Umbilical cord (tissue), 2 donors: ENCODE results near the gene TAF11. TPM values are rescaled to one million over a fixed set of nuclear protein-coding genes. Genes with fewer than 3 reads are reported as not detected.
A peak's percentile ranks its signal among the peaks of the same experiment; 100 is the strongest.
"Not testable (repeated sequence)": the region's sequence is repeated elsewhere in the genome, so short reads cannot be mapped to it uniquely, and the experiment has no call there.

Experiments
- DNase-seq: peaks from one replicate; pipeline ENCODE4 v3.0.0-alpha.2; 2015; ENCODE audit warnings: low spot score
- total RNA-seq: library from RNA; depleted of rRNA; stranded (reverse); fragments of >200 nt; gene quantifications from one replicate; pipeline ENCODE4 v1.2.3, GENCODE V29; 2014; ENCODE audit warnings: low replicate concordance; ENCODE audit not compliant: insufficient read depth

The TAF11 gene, protein sequence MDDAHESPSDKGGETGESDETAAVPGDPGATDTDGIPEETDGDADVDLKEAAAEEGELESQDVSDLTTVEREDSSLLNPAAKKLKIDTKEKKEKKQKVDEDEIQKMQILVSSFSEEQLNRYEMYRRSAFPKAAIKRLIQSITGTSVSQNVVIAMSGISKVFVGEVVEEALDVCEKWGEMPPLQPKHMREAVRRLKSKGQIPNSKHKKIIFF
- 23.8 TPM for total RNA-seq

DNA sequence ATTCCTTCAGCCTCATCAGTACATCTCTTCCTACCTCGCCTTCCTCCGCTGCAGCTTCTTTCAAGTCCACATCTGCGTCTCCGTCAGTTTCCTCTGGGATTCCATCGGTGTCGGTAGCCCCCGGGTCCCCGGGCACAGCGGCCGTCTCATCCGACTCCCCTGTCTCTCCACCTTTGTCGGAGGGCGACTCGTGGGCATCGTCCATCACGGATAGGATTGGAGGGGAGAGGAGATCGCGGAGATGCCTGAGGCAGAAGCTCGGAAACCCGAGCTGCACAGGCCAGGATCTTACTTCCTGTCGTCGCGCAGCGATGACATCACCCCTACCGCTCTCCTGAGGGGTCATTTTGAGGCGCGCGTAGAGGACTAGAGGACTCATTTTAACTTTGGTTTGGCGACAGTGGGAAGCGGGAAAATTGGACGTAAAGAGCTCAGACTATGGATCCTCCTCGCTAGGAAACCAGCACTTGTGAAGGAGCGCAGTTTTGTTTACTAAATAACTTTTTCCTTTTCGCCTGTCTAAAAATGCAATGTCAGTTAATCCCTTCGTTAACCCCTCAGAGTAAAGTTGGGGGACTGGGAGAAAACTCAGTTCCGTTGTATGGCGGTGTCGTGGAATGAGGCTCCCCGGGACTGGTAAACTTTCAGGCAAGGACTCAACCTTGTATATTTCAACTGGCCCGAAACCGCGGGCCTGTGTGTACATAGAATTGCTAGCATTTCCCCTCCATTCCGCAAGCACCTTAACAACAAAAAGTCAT is at the start of gene TAF11:
TSS of gene TAF11 (minus strand) at position 290 of the 761 bp plus-strand sequence. CDS start at position 205, 85 bp downstream.
- peak; percentile 98 for DNase-seq

DNA sequence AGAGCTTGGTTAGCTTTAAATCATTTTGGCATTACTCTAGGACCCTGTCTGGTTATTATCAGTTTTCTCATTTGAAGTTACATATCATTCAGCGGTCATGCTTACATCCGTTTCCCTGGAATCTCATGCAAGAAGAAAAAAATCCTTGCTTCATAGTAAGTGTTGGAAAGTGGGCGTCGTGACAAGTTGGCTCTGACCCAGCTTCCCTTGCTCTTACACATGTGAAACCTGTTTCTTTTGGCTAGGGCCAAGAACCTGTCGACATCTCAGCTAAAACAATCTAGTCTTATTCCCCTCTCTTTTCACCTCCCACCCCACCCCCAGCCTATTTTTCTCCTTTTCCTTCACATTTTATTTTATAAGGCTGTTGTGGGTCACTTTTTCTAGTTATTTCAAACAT is 46.7 kb upstream of the TAF11 start:
- DNase-seq: peak; percentile 69

DNA sequence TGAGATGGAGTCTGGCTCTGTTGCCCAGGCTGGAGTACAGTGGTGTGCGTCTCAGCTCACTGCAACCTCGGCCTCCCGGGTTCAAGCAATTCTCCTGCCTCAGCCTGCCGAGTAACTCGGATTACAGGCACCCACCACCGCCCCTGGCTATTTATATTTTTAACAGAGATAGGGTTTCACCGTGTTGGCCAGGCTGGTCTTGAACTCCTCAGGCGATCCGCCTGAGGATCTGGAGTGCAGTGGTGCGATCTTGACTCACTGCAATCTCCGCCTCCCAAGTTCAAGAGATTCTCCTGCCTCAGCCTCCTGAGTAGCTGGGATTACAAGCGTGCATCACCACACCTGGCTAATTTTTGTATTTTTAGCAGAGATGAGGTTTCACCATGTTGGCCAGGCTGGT is 44.4 kb upstream of the TAF11 start:
- DNase-seq: not testable (repeated sequence)

DNA sequence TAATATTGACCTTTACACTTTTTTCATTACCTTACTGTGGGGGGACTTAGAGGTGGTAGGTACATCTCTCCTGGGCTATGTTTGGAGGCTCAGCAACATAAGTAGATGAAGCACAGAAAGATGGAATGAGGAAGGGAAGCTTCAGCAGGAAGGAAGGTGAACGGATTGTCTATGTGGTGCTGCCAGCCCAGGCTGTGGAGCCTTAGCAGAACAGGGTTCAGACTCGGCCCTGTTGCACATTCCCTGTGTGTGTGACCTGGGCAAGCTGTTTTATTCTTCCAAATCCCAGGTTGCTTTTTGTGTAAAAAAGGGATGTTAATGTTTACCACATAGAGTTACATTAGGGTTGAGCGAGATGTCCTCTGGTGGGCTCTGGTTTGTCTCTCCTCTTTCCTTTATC is 42.4 kb upstream of the TAF11 start:
- DNase-seq: no peak

DNA sequence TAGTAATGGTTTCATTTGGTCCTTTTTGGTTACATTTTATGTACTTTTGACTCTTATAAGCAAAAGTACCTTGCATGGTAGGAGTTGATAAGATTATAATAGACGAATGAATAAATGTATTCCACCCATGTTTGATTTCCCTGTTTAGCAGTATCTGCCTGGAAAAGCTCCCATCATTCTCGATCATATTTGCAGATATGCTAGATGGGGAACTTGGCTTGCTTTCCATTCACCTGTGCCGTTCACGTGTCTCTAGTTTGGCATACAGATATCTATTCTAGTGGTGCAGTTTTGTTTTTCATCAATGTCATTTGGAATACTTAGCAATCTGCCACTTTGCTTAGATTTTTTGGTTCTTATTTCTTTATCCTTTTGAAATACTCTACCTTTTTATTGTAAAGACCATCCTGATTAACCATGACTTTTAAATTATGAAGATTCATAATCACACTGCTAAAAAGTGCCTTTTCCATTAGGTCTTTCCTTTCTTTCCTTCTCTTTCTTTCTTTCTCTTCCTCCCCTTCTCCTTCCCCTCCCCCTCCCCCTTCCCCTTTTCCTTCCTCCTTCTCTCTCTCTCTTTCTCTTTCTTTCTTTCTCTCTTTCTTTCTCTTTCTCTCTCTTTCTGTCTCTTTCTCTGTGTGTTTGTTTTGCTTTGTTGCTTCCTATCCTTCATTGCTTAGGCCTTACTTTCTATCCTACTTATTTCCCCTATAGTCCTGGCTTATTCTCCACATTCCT is 41.6 kb upstream of the TAF11 start:
- no peak for DNase-seq

DNA sequence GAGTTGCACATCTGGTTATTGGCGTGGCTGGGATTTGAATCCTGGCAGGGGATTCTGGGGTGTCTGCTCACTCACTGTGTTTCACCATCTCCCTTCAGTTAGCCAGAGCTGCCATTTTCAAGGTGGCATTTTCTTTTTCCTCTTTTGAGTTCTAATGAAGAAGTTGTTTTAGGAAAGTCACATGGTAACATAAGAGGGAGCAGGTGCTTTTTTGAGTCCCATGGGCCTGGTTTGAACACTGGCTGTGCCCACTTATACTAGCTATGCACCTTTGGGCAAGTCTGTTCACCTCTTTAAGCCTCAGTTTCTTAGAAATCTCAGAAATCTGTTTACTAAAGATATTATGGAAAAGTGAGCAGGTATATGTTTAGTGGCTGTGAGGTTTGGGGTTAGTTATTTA is 40.9 kb upstream of the TAF11 start:
- DNase-seq: no peak

DNA sequence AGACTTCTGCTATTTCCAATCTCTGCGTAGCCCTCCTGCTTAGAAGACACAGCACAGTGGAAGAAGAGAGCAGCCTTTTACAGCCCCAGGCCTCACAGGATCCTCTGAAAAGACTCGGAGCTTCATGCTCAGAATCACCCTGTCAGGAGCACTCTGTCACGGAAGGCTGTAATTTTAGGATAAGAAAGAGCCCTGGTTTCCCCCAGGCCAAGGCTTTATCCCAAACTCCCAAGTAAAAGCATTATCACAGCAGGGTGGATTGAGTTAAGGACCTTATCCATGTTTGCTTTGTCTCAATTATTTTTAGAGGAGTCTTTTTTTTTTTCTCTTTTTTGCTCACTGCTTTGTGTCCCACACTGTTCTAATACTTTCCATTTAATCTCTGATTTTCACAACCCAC is 40.4 kb upstream of the TAF11 start:
- DNase-seq: peak; percentile 20

DNA sequence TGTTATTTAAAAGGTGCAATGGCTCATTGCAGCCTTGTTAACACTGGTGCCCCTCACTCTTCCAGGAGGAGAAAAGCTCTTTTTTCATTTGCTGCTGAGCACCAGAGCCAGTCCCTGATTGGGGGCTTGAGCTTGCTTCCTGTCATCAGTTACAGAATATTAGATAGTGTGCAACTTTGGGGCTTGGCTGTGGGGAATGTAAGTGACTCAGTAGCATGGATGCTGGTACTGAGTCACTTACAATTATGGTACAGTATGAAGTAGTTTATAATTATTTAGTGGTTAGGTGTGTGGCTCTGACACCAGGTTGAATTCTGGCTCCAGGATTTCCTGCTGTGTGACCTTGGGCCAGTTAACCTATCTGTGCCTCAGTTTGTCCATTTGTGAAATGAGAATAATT is 38.8 kb upstream of the TAF11 start:
- DNase-seq: no peak

DNA sequence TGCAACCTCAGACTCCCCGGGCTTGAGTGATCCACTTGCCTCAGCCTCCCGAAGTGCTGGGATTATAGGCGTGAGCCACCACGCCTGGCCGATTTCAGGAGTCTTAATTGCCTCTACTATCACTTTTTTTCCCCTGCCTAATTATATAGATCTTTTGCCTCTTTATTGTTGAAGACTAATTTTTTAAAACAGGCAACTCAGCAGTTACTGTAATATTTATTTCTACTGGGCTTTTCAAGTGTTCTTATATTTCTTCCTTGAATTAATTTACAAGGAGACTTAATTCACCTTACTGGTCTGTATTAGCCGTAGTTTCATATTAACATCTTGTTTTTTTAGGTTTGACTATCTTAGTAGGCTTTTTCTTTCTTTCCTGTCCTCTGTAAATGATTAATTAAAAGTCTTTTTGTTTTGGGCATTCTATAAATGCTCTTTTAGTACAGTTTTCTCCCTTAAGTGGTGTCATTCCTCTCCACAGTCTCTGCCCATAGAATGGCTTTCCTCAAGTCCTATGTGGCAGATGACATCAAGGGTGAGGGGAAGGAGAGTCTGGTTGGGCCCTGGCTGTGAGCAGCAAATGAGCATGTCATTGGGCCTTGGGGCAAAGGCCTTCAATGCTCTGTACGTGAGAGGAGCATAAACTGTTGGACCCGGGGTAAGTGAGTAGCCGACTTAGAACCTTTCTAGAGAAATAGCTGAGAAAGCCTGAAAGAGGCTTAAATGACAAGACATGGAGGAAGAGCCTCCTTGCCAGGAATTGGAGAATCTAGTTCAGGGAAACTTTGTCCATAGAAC is 37.2 kb upstream of the TAF11 start:
- no peak for DNase-seq

DNA sequence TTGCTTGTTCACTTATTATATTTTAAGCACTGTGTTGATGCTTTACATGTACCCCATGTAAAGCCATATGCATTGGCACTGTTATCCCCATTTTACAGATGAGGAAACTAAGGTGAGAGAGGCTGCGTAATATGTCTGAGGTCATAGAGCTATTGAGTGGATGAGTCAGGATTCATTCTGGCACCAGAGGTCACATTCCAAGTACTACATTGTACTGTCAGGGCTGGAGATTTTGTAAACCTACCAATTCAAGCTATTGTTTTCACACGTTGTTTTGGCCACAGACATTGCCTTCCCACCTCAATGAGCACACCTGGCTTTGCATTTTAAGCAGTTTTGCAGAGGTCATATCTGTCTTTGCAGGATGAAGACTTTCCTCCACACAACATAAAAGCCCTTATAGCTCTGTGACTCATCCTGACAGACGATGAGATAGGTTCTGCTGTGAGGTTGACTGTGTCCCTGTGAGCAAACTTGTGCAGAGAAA is 34.4 kb upstream of the TAF11 start:
- DNase-seq: no peak

DNA sequence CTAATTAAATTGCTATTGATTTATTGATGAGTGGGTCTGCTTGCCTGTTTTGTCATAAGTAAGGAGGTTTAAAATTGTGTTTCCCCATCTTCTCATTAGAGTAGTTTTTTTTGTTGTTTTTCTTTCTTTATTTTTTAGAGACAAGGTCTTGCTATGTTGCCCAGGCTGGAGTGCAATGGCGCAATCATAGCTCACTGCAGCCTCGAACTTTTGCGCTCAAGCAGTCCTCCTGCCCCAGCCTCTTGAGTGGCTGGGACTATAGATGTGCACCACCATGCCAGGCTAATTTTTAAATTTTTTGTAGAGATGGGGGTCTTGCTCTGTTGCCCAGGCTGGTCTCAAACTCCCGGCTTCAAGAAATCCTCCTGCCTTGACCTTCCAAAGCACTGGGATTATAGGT is 32.3 kb upstream of the TAF11 start:
- DNase-seq: no peak

DNA sequence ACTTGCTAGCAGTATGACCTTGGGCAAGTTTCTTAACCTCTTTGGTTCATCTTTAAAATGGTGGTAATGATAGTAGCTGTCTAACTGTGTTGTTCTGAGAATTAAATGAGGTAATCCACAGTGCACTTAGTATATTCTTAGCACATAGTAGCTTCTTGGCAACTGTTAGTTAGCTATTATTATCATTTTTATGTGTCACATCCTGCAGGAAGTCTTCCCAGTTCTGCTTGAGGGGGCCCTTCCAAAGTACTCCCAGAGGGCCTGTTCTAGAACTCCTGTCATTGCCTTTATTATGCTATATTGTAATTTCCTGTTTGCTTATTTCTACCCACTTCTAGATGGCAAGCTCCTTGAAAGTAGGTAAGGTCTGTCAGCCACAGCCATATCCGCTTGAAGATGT is 31.8 kb upstream of the TAF11 start:
- DNase-seq: no peak

DNA sequence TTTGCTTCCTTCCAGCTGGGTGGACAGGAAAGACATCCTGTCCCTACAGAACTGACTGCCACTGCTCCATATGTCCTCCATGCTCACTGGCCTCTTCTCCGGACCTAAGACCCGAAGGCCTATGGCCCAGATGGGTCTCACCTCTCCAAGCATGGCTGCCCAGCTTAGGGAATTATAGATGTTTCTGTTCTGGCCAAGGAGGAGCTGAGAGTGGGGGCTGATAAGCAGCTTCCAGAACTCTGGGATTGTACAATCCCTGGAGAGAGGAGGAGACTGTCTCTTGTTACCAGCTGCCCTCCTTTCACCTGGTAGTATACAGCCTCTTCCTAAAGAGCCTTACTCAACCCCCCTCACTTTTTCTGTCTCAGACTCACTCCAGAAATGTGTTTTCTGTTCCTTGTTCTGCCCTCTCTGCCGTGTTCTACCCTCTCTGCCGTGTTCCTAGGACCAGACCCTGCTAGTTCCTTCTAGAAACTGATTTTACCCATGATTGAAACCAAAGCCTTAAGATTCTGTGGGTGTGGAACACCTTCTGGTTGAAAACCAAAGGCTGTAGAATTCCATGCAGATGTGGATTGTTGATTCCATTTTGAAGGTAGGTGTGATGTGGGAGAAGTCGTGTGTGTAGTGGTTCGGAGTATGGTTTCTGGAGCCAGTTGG is 29.9 kb upstream of the TAF11 start:
- no peak for DNase-seq

DNA sequence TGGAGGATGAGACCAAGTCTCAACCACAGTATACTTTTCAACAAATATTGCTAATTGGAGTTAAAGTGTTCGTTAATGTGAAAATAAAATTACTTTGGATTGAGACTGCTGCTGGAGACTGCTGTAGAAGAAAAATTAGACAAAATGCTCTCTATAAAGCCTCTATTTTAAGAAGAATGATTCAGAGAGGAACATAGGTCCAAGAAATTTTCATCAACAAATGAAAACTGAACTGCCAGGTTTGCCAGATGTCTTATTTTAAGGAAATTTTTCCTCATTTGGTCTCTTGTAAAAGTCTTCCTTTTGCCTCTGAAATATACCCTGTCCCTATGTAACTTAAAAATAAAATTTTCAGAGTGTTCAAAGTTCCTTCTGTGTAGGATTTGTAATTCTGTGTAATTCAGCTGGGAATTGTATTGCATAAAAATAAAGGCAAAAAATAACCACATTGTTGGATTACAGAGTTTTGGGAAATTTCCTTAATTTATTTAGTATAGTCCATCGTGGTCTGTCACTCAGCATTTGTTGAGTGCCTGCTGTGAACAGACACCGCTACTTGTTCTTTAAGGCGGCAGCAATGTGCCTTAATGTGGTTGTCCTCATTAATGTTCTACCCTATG is 28.6 kb upstream of the TAF11 start:
- no peak for DNase-seq

DNA sequence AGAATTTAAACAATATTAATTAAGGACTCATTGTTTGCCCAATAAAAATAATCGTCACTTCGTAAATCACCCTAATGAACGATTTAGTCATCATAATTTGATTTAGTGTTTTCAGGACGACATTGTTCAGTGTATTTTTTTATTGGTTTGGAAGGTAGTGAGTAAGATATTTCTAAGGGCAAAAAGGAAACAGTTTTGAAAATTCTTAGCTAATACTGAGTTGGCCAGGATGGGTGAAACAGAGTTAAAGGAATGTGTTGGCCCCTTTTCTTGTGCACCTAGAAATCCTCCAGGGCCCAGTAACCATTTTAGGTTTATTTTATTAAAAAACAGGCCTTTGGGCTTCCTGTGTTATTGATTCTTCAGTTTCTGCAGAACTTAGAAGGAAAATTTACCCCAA is 26.5 kb upstream of the TAF11 start:
- DNase-seq: no peak

DNA sequence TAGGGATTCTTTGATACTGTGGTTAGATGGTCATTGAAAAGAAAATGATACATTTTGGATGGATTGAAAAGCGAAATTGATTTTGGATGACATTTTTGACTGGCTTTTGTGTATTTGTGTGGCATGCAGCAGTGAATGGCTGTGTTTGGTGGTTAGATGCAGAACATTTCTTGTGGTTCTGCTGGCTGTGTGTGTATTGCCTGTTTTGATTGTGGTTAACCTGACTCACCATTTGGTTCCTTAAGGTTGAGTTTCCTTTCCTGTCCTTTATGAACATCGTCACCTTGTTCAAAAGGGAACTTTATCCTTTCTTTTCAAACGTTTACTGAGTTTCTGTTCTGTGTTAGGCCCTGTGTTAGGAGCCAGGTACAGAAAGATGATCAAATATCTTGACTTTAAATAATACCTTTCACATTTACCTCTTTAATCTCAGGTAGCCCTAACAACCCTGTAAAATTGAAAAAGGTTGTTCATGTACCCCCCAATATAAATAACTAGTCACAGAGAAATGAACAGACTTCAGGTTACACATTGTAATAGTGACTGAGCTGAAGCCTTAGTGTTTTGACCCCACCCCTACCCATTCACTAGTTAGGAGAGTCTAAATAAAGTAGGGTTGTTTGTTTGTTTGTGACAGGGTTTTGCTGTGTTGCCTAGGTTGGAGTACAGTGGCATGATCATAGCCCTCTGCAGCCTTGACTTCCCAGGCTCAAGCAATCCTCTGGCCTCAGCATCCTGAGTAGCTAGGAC is 25.0 kb upstream of the TAF11 start:
- DNase-seq: no peak

DNA sequence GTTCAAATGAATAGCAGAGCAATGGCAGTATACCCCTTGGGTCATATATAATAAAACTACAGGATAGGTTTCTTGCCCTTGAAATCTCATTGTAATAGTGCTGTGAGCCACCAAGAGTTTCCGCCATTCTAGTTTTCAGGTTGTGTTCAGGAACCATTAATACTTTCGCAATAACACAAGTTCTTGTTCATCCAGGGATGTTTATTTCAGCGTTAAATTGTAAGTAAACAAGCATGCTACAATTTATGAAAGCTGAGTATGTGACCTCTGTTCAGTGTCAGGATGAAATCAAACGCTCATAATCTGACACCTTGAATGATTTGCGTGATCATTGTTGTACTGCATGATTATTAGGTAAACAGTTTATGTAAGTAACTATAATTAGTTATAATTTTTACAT is 24.0 kb upstream of the TAF11 start:
- DNase-seq: no peak

DNA sequence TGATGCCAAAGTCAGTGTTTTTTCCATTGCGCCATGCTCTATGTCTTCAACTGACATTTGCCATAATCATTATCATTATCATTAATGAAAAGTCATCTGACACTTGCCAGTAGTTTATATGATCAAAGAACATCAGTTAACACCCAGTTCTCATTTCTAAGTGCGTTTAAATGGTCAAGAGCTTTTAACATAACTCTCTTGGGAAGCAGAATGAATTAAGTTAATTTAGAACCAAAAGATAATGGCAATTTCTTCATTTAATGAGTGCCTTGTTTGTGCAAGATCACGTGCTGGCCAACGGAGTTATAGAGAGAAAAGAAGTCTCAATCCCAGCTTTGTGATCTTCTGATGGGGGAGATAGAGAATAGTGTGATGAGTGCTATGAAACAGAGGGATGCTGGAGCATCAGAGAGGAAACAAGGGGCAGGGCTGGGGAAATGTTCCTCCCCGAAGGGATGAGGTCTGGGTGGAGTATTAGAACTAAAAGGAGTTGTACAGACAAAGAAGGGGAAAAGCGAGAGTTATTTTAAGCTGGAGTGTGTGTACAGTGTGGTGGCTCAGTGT is 21.6 kb upstream of the TAF11 start:
- DNase-seq: no peak

DNA sequence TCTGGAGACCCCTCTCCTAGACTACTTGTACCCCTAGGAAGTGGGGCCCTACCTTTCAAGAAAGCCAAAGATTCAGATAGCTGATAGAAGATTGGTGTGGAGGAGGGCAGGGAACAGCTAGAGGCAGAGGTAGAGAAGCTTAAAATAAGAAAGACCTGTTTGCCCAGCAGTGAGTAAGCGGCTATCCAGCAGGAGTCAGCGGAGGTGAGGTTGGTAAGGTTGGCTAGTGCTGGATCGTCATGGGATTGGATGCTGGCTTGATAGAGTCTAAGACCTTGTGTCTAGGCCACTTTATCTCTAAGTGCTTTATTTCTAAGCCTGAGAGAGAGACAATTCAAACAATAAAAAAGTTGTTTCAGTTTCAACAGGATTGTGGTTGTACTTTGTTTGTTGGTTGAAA is 20.4 kb upstream of the TAF11 start:
- no peak for DNase-seq

DNA sequence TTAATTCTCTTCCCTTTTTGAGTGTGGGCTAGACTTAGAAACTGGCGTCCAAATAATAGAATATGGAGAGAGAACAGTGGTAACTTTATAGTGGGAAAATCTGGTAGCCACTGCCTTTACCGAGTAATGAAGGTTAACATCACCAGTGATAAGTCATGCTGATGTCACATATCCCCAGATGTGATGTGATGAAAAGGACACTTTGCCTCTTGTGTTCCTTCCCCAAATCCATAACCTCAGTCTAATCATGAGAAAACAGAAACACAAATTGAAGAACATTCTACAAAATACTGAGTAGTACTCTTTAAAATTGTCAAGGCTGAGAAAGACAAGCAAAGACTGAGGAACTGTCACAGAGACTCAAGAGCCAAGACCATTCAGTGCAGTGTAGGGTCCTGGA is 19.0 kb upstream of the TAF11 start:
- DNase-seq: no peak
